Activated naive CD8-positive, alpha-beta T cell treated with anti-CD3 and anti-CD28 coated beads, Interleukin-2, amount 50 U/mL, for 24 hours (primary cell): ENCODE results near the gene BCAS1.

Source experiments
- ATAC-seq: fragments of 150-1000 bp; cut with Tn5 transposase; one replicate; pipeline ENCODE4 v1.10.0; 2021
- DNase-seq: peaks from one replicate; pipeline ENCODE4 v3.0.0; 2021
- H3K27ac Mint-ChIP-seq: one replicate; pipeline ENCODE4 v1.8.0; 2021; ENCODE audit warnings: mild to moderate bottlenecking, mixed read lengths
- H3K27me3 Mint-ChIP-seq: one replicate; pipeline ENCODE4 v1.8.0; 2021; ENCODE audit warnings: mixed read lengths
- H3K36me3 Mint-ChIP-seq: one replicate; pipeline ENCODE4 v1.8.0; 2021; ENCODE audit warnings: low read depth, mixed read lengths
- H3K4me1 Mint-ChIP-seq: one replicate; pipeline ENCODE4 v1.8.0; 2021; ENCODE audit warnings: mixed read lengths
- H3K4me3 Mint-ChIP-seq: one replicate; pipeline ENCODE4 v1.8.0; 2021; ENCODE audit warnings: mild to moderate bottlenecking, moderate library complexity, mixed read lengths
- H3K9me3 Mint-ChIP-seq: one replicate; pipeline ENCODE4 v1.8.0; 2021; ENCODE audit warnings: mixed read lengths

BCAS1 gene

DNA sequence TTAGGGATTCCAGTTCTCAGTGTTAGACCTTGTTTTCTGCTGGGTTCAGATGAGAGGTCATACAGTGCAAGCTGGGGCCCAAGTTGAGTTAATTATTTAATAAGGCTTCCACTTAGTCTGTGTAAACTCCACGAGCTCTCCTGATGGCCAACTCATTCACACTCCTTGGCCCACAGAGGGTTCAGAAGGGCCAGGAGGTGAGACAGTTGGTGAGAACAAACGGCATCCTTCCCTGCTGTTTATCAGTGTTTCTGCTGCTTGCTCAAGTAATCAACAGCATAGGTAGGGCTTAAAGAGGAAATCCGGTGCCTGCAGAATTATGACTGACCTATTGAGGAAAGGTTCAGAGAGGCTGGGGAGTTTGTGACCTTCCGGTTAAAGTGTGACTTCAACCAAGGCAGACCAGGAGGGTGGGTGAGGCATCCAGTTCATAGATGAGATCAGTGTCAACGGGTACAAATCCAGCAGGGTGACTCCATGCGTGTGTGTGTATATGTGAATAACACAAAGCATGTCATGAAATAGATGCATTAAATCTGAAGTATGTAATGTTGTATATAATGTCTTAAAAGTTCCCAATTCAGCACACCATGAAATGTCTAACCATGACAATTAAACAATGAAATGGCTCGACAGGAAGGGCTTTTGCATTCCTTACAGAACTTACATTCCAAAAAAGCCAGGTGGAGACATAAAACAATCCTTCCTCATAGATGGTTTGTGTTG is 37.4 kb upstream of the BCAS1 start:
- DNase-seq: no peak
- ATAC-seq: no peak

DNA sequence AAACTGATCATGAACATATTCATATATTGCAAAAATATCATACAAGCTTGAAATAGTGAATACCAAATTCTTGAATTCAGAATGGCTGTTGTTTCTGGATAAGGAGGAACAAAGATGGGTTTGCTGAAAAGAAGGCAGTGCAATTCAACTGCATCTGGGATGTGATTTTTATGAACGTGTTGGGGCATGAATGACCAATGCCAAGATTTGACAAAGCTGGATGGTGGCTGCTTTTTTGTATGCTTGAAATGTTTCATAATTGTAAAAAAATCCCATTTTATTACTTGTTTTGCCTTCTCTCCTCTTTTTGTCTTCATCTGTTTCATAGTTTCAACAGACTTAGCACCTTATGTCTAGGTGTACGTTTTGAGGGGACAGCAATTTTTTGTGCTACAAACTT is 36.8 kb upstream of the BCAS1 start:
- Mint-ChIP-seq H3K9me3 (no peaks in the 10 kb centered on the region), H3K4me3 (no peak overlapping the region), H3K27ac (no peak overlapping the region), H3K36me3 (no peaks in the 10 kb centered on the region), H3K4me1 (peaks cover 2% of the 10 kb centered on the region), H3K27me3 (peaks cover 4% of the 10 kb centered on the region)
- DNase-seq: no peak
- no peak for ATAC-seq

More for the DNA sequence above, 37.4 kb upstream of the BCAS1 start:
- H3K27ac Mint-ChIP-seq: no peak overlapping the region
- H3K27me3 Mint-ChIP-seq: peaks cover 4% of the 10 kb centered on the region
- H3K4me3 Mint-ChIP-seq: no peak overlapping the region
- no peaks in the 10 kb centered on the region for H3K9me3 Mint-ChIP-seq
- H3K4me1 Mint-ChIP-seq: peaks cover 2% of the 10 kb centered on the region
- H3K36me3 Mint-ChIP-seq: no peaks in the 10 kb centered on the region

DNA sequence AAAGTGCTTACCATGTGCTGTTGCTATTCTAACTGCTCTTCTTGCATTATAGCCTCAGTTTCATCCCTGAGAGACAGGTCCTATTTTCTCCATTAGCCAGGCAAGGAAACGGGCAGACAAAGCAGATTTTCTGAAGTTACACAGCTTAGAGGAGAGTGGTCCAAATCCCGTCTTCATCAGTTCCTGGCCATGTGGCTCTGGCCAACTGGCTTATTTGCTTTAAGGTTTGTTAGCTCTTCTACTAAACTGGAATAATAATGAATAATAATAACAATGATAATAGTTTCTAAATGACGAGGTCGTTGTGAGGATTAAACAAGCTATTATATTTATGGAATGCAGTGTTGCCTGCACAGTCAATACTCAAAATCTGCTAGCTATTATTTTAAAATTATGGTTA is 35.8 kb upstream of the BCAS1 start:
- H3K4me3 Mint-ChIP-seq: no peak overlapping the region
- H3K27me3 Mint-ChIP-seq: peaks cover 2% of the 10 kb centered on the region
- H3K27ac Mint-ChIP-seq: no peak overlapping the region
- no peak for ATAC-seq
- no peaks in the 10 kb centered on the region for H3K9me3 Mint-ChIP-seq
- peaks cover 2% of the 10 kb centered on the region for H3K4me1 Mint-ChIP-seq
- no peak for DNase-seq
- no peaks in the 10 kb centered on the region for H3K36me3 Mint-ChIP-seq

GRCh38 chr20:54105653-54106052 is 35.3 kb upstream of the BCAS1 start:
- Mint-ChIP-seq H3K27me3 (peaks cover 2% of the 10 kb centered on the region), H3K27ac (no peak overlapping the region), H3K36me3 (no peaks in the 10 kb centered on the region), H3K4me3 (no peak overlapping the region), H3K4me1 (peaks cover 2% of the 10 kb centered on the region), H3K9me3 (no peaks in the 10 kb centered on the region)
- DNase-seq: no peak
- no peak for ATAC-seq

GRCh38 chr20:54104781-54105180 is 34.4 kb upstream of the BCAS1 start:
- H3K27me3 Mint-ChIP-seq: peaks cover 2% of the 10 kb centered on the region
- no peaks in the 10 kb centered on the region for H3K9me3 Mint-ChIP-seq
- no peak overlapping the region for H3K27ac Mint-ChIP-seq
- peaks cover 2% of the 10 kb centered on the region for H3K4me1 Mint-ChIP-seq
- ATAC-seq (no peak), DNase-seq (no peak)
- H3K4me3 Mint-ChIP-seq: no peak overlapping the region
- no peaks in the 10 kb centered on the region for H3K36me3 Mint-ChIP-seq

DNA sequence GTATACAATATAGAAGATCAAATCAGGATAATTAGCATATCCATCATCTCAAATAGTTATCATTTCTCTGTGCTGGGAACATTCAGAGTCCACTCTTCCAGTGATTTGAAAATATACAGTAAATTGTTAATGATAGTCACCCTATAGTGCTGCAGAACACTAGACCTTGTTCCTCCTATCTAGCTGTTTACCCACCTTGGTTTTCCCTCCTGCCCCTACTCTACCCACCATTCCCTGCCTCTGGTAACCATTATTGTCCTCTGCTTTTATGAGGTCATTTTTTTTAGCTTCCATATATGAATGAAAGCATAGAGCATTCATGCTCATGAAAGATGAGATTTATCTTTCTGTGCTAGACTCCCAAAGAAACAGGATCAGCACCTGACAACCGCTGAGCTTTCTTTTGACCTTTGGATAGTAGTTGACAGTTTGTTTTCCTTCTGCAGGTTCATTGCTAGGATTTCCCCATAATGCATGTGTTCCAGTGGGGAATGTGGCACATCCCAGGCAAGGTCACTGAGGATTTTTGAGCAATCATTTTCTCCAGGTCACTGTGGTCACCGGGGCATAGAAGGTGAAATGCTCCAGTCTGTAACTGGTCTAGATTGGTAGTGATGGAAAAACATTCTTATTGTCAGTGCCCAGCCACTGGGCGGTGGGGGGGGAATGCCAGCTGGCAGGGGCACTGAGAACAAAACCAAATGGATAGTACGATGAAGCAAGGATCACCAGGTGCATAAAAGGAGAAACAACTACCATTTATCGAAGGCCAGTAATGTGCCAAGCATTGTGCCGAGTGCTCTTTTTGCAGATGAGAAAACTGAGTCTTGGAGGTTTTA is 33.6 kb upstream of the BCAS1 start:
- H3K9me3 Mint-ChIP-seq: no peaks in the 10 kb centered on the region
- H3K36me3 Mint-ChIP-seq: no peaks in the 10 kb centered on the region
- no peak overlapping the region for H3K4me3 Mint-ChIP-seq
- H3K27ac Mint-ChIP-seq: no peak overlapping the region
- DNase-seq (no peak), ATAC-seq (no peak)
- H3K27me3 Mint-ChIP-seq: peaks cover 2% of the 10 kb centered on the region
- H3K4me1 Mint-ChIP-seq: peaks cover 2% of the 10 kb centered on the region

GRCh38 chr20:54103067-54103761 is 32.8 kb upstream of the BCAS1 start:
- no peaks in the 10 kb centered on the region for H3K36me3 Mint-ChIP-seq
- ATAC-seq: peak; percentile 85
- no peak overlapping the region for H3K4me3 Mint-ChIP-seq
- peaks cover 2% of the 10 kb centered on the region for H3K27me3 Mint-ChIP-seq
- peaks cover 2% of the 10 kb centered on the region for H3K4me1 Mint-ChIP-seq
- H3K27ac Mint-ChIP-seq: no peak overlapping the region
- no peaks in the 10 kb centered on the region for H3K9me3 Mint-ChIP-seq
- DNase-seq: peak; percentile 87

DNA sequence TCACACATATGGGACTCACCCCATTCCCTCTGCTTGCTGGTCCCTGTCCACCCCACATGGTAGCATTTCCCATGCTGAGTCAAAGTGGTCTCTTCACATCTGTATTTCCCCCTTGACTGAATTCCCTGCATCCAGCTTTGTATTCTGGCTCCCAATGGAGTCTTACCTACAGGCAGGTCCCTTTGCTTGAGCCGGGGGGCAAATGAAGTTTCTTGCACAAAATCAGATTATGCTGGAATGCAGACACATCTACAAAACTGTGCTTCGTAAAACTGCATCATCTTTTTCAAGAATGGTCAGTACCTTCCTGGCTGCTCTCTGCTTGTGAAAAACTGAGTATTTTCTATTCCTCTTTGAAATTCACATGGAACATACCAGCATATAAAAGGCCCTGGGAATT is 32.1 kb upstream of the BCAS1 start:
- H3K36me3 Mint-ChIP-seq: no peaks in the 10 kb centered on the region
- DNase-seq (no peak), ATAC-seq (no peak)
- peaks cover 2% of the 10 kb centered on the region for H3K4me1 Mint-ChIP-seq
- H3K27ac Mint-ChIP-seq: no peak overlapping the region
- H3K4me3 Mint-ChIP-seq: no peak overlapping the region
- peaks cover 2% of the 10 kb centered on the region for H3K27me3 Mint-ChIP-seq
- H3K9me3 Mint-ChIP-seq: no peaks in the 10 kb centered on the region

DNA sequence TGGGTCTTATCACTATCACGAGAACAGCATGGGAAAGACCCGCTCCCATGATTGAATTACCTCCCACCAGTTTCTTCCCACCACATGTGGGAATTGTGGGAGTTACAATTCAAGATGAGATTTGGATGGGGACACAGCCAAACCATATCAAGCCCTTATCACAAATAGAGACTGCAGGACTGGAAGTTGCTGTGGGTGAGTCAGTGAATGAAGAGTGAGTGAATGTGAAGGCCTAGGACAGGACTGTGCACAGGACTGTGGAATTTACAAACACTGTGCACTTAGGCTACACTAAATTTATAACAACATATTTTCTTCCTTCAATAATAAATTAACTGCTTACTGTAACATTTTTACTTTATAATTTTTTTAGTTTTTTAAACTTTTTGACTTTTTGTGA is 30.2 kb upstream of the BCAS1 start:
- H3K36me3 Mint-ChIP-seq: no peaks in the 10 kb centered on the region
- H3K4me1 Mint-ChIP-seq: peaks cover 2% of the 10 kb centered on the region
- H3K27ac Mint-ChIP-seq: no peak overlapping the region
- H3K9me3 Mint-ChIP-seq: no peaks in the 10 kb centered on the region
- H3K27me3 Mint-ChIP-seq: peaks cover 2% of the 10 kb centered on the region
- DNase-seq (no peak), ATAC-seq (no peak)
- H3K4me3 Mint-ChIP-seq: no peak overlapping the region

DNA sequence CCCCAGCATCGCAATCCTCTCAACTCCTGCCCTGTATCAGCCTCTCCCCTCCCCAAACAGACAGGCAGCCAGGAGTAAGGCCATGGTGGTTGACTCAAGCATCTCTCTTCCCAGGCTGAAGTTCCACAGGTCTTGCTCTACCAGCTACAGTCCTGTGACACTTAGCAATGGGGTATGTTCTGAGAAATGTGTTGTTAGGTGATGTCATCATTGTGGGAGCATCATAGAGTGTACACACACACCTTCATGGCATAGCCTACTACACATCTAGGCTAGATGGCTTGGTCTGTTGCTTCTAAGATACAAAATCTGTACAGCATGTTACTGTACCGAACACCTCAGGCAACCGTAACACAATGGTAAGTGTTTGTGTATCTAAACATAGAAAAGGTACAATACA is 29.5 kb upstream of the BCAS1 start:
- H3K27me3 Mint-ChIP-seq: peaks cover 2% of the 10 kb centered on the region
- H3K4me1 Mint-ChIP-seq: peaks cover 2% of the 10 kb centered on the region
- no peaks in the 10 kb centered on the region for H3K36me3 Mint-ChIP-seq
- H3K9me3 Mint-ChIP-seq: no peaks in the 10 kb centered on the region
- H3K27ac Mint-ChIP-seq: peak overlapping the region; percentile 59
- H3K4me3 Mint-ChIP-seq: no peak overlapping the region
- no peak for DNase-seq
- ATAC-seq: no peak

DNA sequence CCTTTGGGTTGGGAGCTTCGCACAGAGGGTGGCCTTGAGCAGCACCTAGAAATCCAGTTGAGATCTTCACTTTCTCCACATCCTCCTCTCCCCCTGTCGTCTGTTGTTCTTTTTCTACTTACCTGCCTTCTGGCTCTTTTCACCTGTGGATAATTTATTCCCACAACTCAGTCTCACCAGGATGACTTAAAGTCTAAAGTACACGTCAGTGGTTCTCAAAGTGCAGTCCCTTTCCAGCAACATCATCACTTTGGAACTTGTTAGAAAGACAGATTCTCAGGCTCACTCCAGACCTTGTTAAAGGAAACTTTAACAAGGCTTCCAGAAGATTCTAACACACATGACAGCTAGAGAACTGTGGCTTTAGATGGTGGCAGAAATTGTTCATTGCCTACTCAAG is 27.7 kb upstream of the BCAS1 start:
- H3K4me3 Mint-ChIP-seq: no peak overlapping the region
- no peaks in the 10 kb centered on the region for H3K27me3 Mint-ChIP-seq
- DNase-seq (no peak), ATAC-seq (no peak)
- no peaks in the 10 kb centered on the region for H3K36me3 Mint-ChIP-seq
- H3K4me1 Mint-ChIP-seq: no peaks in the 10 kb centered on the region
- H3K27ac Mint-ChIP-seq: no peak overlapping the region
- no peaks in the 10 kb centered on the region for H3K9me3 Mint-ChIP-seq

DNA sequence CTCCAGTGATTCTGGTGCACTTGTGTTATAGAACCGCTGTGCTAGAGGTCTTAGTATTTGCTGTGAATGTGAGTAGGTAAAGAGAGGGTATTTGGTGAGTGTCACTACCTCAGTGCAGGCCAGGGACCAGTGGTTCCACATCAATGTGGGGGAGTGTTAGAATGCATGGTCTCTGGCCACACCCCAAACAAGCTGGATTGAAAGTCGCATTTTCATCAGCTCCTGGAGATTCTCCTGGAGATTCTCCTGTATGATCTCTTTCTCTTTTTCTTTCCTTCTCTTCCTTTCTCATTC is 26.8 kb upstream of the BCAS1 start:
- Mint-ChIP-seq H3K27ac (no peak overlapping the region), H3K4me3 (no peak overlapping the region), H3K27me3 (no peaks in the 10 kb centered on the region), H3K36me3 (no peaks in the 10 kb centered on the region), H3K9me3 (no peaks in the 10 kb centered on the region), H3K4me1 (no peaks in the 10 kb centered on the region)
- ATAC-seq (no peak), DNase-seq (no peak)

- H3K27ac Mint-ChIP-seq: no peak overlapping the region
- ATAC-seq (no peak), DNase-seq (no peak)
- H3K27me3 Mint-ChIP-seq: no peaks in the 10 kb centered on the region
- no peaks in the 10 kb centered on the region for H3K4me1 Mint-ChIP-seq
- no peaks in the 10 kb centered on the region for H3K36me3 Mint-ChIP-seq
- H3K9me3 Mint-ChIP-seq: no peaks in the 10 kb centered on the region
- H3K4me3 Mint-ChIP-seq: no peak overlapping the region
Observed at GRCh38 chr20:54095824-54096223, 25.4 kb upstream of the BCAS1 start.

- Mint-ChIP-seq H3K36me3 (no peaks in the 10 kb centered on the region), H3K4me3 (no peak overlapping the region), H3K9me3 (no peaks in the 10 kb centered on the region), H3K27me3 (no peaks in the 10 kb centered on the region), H3K4me1 (no peaks in the 10 kb centered on the region), H3K27ac (no peak overlapping the region)
- no peak for ATAC-seq
- DNase-seq: no peak
Observed at GRCh38 chr20:54094268-54094580, 23.8 kb upstream of the BCAS1 start.
